Astrocyte of the cerebellum (primary cell): Measurements from ENCODE around the gene CDK11B.

Source experiments
- DNase-seq: peaks from one replicate; pipeline ENCODE4 v3.0.0-alpha.2; 2011; ENCODE audit warnings: low read depth
- H3K4me3 ChIP-seq: 2 replicates; pipeline ENCODE4 v1.5.1; 2011; ENCODE audit warnings: mild to moderate bottlenecking, low read depth, low read length, moderate library complexity
- in situ Hi-C: cut with HindIII; loops from 2 replicates; pipeline ENCODE4 v1.10.0; 2017; ENCODE audit warnings: low sequenced_read_pairs
- TF ChIP-seq, protein P1 (sequence below): IDR thresholded peaks from 2 replicates; pipeline ENCODE4 v1.5.1; 2012; ENCODE audit warnings: low read length, low read depth, moderate library complexity, mild to moderate bottlenecking; ENCODE audit errors: missing control alignments

Gene CDK11B

DNA sequence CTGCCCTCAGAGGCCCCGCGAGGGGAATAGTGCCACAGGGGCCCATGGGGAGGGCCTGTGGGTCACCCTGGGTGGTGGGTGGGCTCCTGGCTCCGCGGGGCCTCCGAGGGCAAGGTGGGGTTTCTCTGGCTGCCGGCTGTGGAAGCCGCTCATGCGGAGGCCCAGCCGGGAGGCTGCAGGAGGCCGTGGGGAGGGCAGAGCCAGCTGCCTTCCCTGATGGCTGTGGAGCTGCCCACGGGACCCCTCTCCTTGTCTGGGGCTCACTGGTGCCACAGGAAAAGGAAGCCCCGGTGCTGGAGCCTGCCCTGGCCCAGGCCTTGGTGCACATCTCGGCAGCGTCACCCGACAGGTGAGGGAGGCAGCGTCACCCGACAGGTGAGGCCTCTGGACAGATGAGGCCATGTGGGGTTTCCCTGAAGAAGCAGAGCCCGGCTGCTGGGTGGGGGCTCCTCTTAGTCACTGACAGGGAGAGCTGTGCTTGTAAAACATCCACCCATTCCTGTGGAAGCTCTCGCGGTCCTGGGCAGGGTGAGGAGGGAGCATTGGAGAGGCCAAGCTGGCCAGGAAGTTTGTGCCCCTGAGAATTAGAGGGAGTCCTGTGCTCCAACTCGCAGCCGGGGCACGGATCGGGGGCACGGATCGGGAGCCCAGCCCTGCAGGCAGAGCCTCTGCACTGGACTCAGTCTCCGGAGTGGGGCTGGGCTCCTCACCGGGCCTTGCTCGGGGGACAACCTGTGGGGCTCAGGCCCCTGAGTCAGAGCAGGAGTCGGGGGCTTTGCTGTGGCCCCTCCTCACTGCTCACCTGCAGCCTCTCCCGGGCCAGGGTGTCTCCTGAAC lies 37.4 kb downstream of the CDK11B start:
- in situ Hi-C loops = no loop called here
- H3K4me3 ChIP-seq = no peak overlapping the region
- no peak for DNase-seq
- TF ChIP-seq, protein P1, sequence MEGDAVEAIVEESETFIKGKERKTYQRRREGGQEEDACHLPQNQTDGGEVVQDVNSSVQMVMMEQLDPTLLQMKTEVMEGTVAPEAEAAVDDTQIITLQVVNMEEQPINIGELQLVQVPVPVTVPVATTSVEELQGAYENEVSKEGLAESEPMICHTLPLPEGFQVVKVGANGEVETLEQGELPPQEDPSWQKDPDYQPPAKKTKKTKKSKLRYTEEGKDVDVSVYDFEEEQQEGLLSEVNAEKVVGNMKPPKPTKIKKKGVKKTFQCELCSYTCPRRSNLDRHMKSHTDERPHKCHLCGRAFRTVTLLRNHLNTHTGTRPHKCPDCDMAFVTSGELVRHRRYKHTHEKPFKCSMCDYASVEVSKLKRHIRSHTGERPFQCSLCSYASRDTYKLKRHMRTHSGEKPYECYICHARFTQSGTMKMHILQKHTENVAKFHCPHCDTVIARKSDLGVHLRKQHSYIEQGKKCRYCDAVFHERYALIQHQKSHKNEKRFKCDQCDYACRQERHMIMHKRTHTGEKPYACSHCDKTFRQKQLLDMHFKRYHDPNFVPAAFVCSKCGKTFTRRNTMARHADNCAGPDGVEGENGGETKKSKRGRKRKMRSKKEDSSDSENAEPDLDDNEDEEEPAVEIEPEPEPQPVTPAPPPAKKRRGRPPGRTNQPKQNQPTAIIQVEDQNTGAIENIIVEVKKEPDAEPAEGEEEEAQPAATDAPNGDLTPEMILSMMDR = no peak

DNA sequence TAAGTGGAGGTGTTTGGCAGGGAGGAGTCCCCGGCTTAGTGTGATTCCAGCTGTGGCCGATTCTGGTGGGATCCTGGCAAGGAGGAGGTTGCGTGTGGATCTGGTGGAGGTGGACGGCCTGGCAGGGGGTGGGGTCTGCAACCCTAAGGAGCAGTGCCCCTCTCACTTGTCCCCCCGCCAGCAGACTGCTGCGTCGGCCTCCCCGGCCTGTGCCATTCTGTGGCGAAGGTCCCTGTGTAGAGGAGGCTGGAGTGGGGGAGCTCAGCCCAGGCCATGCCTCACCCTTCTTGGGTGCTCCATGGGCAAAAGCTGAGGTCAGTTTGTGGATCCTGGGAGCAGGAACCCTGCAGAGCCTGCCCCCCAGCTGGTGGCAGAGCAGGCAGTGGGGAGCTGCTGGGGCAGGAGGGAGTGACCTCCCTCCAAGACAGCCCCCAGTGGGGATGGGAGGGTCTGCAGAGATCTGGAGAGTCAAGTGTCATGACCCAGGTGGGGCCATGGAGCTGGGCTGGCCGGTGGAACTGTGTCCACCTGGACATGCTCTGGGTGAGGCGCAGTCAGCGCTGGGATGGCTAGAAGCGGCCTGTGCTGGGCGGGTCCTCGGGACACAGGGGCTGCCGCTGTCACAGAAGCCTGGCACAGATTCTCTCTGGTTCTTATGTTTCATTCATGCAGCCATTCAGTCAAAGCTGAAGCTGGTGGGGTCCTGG lies 38.2 kb downstream of the CDK11B start:
- H3K4me3 ChIP-seq = no peak overlapping the region
- no peak for DNase-seq
- in situ Hi-C loops = no loop called here
- TF ChIP-seq, protein P1 = no peak

DNA sequence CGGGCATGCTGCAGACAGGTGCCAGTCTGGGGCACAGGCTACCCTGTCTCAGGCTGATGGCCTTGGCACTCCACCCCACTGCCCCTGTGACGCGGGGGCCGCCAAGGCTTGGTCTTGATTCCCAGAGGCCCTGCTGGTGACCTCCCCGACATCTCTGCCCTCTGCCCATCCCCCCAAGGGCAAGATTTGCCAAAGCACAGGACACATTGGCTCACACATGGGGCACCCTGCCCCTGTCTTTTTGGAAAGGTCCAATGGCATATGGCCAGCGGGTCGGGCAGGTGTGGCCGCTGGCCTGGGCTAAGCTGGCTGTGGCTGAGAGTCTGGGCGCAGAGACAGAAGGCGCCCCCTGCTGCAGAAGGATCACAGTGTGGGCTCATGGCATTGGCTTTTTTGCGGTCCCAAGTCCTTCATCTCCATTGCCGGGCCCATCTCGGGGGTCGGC lies 38.9 kb downstream of the CDK11B start:
- in situ Hi-C loops = no loop called here
- no peak for DNase-seq
- H3K4me3 ChIP-seq = no peak overlapping the region
- TF ChIP-seq, protein P1 = no peak

DNA sequence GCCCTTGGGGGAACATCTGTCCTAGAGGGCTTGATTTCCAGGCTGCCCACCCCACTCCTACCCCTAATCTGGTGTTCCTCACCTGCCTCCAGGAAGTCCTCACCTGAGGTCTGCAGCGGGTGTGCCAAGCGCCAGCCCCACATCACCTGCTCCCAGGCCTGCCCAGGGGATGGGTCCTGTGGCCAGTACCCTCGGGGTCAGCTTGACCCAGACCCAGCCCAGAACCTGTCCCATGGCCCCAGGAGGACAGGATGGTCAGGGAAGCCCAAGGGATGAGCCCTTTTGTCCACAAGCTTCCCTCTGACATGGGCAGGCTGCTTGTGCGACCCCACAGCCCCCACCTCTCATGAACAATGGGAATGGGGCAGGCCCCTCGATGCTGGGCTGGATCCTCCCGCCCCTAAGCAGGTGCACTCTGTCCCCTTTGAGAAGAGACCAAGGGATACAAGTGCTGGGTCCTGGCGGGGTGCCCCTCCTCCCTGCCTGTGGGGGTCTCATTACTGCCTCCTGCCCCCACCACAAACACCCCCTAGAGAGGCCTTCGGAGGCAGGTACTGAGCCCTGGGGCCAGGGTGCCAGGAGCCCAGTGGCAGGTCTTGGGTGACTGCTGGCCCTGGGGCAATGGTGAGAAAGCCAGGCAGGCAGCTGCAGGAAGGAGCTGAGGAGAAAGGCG lies 40.3 kb downstream of the CDK11B start:
- no peak for DNase-seq
- TF ChIP-seq, protein P1 = no peak
- in situ Hi-C loops = no loop called here
- H3K4me3 ChIP-seq = no peak overlapping the region

DNA sequence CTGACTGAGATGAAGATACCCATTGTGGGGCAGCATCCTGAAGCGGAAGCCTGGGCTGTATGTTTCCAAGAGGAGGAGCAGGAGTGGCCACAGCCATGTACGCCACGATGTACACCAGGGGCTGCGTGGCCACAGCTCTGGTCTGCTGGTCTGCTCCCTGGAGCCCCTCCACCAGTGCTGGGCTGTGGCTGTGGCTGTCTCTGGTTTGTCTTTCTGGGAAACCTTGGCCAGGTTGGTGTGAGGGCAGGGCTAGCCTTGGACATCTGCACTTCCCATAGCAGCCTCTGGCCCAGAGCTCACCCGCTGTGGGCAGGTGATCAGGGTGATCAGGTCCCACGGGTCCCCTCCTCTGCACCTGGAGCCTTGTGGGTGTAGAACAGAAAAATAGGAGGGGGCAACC lies 40.9 kb downstream of the CDK11B start:
- DNase-seq = no peak
- H3K4me3 ChIP-seq = no peak overlapping the region
- in situ Hi-C loops = no loop called here
- TF ChIP-seq, protein P1 = no peak

DNA sequence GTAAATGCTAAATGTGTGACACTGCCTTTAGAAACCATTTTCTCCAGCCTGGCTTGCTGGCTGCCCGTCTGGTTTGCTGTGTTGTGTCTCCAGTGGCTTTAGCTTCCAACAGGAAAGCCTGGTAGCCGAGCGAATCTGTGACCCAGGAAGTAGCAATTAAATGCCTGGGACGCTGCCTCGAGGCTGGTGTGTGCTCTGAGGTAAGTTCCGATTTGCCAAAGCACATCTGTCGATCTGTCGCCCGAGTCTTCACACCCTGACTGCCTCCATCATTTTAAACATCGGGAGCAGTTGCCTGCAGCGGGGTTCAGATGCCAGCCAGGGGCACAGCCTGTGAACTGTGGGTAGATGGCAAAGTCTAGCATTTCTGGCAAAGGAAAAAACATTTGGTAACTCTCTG lies 41.3 kb downstream of the CDK11B start:
- no peak for DNase-seq
- in situ Hi-C loops = no loop called here
- H3K4me3 ChIP-seq = no peak overlapping the region
- TF ChIP-seq, protein P1 = no peak
